Neuronal stem cell (in vitro differentiated cells): ENCODE results near the gene EPHA1.

Experiments used
- DNase-seq: peaks from one replicate; pipeline ENCODE4 v3.0.0-alpha.2; 2013; ENCODE audit warnings: low spot score
- H2AFZ ChIP-seq: one replicate; pipeline ENCODE4 v1.6.1; 2013; ENCODE audit warnings: mild to moderate bottlenecking, low read length, inconsistent platforms
- H2AK5ac ChIP-seq: 2 replicates; pipeline ENCODE4 v1.6.1; 2013; ENCODE audit warnings: low read depth, mild to moderate bottlenecking, inconsistent platforms, low read length, moderate library complexity, mixed read lengths
- H2BK120ac ChIP-seq: 2 replicates; pipeline ENCODE4 v1.6.1; 2013; ENCODE audit warnings: low read depth, mild to moderate bottlenecking, inconsistent platforms, low read length, moderate library complexity, mixed read lengths
- H2BK12ac ChIP-seq: one replicate; pipeline ENCODE4 v1.6.1; 2013; ENCODE audit warnings: low read length, inconsistent platforms
- H2BK15ac ChIP-seq: 2 replicates; pipeline ENCODE4 v1.6.1; 2013; ENCODE audit warnings: mild to moderate bottlenecking, low read length, inconsistent platforms, mixed read lengths
- H2BK5ac ChIP-seq: one replicate; pipeline ENCODE4 v1.6.1; 2013; ENCODE audit warnings: inconsistent platforms, mild to moderate bottlenecking, low read length, moderate library complexity
- H3K14ac ChIP-seq: one replicate; pipeline ENCODE4 v1.6.1; 2013; ENCODE audit warnings: low read length, inconsistent platforms
- H3K18ac ChIP-seq: 2 replicates; pipeline ENCODE4 v1.6.1; 2013; ENCODE audit warnings: low read length, inconsistent platforms
- H3K23ac ChIP-seq: 2 replicates; pipeline ENCODE4 v1.6.1; 2013; ENCODE audit warnings: low read depth, mild to moderate bottlenecking, mixed read lengths, low read length, inconsistent platforms; ENCODE audit not compliant: poor library complexity
- H3K27ac ChIP-seq: replicated peaks from 3 replicates; pipeline ENCODE4 v1.5.1; 2013; ENCODE audit warnings: low read length, inconsistent platforms
- H3K27me3 ChIP-seq, 3 experiments: 2 replicates each; pipeline ENCODE4 v1.6.1; 2013; ENCODE audit warnings: low read length in 3 of 3, mild to moderate bottlenecking in 2 of 3, inconsistent platforms in 1 of 3, low read depth in 1 of 3, mixed read lengths in 1 of 3, moderate library complexity in 1 of 3; ENCODE audit not compliant: control insufficient read depth in 3 of 3, insufficient read depth in 3 of 3
- H3K36me3 ChIP-seq, 2 donors: replicated peaks in 1 of 2; 2 replicates each; pipeline ENCODE4 v1.6.1; 2013; ENCODE audit warnings: low read length in 2 of 2; ENCODE audit not compliant: control insufficient read depth in 2 of 2, insufficient read depth in 2 of 2
- H3K4ac ChIP-seq: 2 replicates; pipeline ENCODE4 v1.6.1; 2013; ENCODE audit warnings: inconsistent platforms, mild to moderate bottlenecking, low read length, moderate library complexity
- H3K4me1 ChIP-seq, 2 donors: 1 replicate in 1 of 2; 2 replicates in 1 of 2; pipeline ENCODE4 v1.6.1; 2013; ENCODE audit warnings: low read length in 2 of 2, low read depth in 1 of 2; ENCODE audit not compliant: control insufficient read depth in 2 of 2, insufficient read depth in 1 of 2
- H3K4me2 ChIP-seq: one replicate; pipeline ENCODE4 v1.6.1; 2013; ENCODE audit warnings: mild to moderate bottlenecking, low read length, inconsistent platforms; ENCODE audit not compliant: insufficient read depth, poor library complexity, severe bottlenecking
- H3K4me3 ChIP-seq, 2 donors: 2 replicates each; pipeline ENCODE4 v1.5.1; 2013; ENCODE audit warnings: low read length in 2 of 2, mild to moderate bottlenecking in 2 of 2, inconsistent platforms in 1 of 2, moderate library complexity in 1 of 2
- H3K79me1 ChIP-seq: one replicate; pipeline ENCODE4 v1.6.1; 2013; ENCODE audit warnings: low read depth, mild to moderate bottlenecking, inconsistent platforms, low read length, moderate library complexity
- H3K9ac ChIP-seq: one replicate; pipeline ENCODE4 v1.6.1; 2013; ENCODE audit warnings: mild to moderate bottlenecking, low read depth, low read length, inconsistent platforms; ENCODE audit not compliant: poor library complexity
- H3K9me3 ChIP-seq, 2 donors: replicated peaks in 1 of 2; 2 replicates each; pipeline versions ENCODE3 to v1.6.1; 2013; ENCODE audit warnings: low read length in 2 of 2, mild to moderate bottlenecking in 2 of 2, inconsistent platforms in 1 of 2, low read depth in 1 of 2, mixed read lengths in 1 of 2, moderate library complexity in 1 of 2; ENCODE audit not compliant: control insufficient read depth in 2 of 2, insufficient read depth in 1 of 2
- H4K8ac ChIP-seq: one replicate; pipeline ENCODE4 v1.6.1; 2013; ENCODE audit warnings: low read depth, mild to moderate bottlenecking, inconsistent platforms, low read length, moderate library complexity
- H4K91ac ChIP-seq: one replicate; pipeline ENCODE4 v1.6.1; 2013; ENCODE audit warnings: low read length, low read depth, mild to moderate bottlenecking, inconsistent platforms; ENCODE audit not compliant: poor library complexity
- WGBS, 2 donors: extraction: QIAGEN DNeasy Blood & Tissue Kit; methylation state at CpG; one replicate each; pipeline ENCODE4 v1.1.7; 2013; ENCODE audit warnings: missing lambda C conversion rate in 2 of 2, mixed read lengths in 1 of 2; ENCODE audit not compliant: insufficient read length in 2 of 2, insufficient replicate concordance in 1 of 2; ENCODE audit errors: extremely low coverage in 2 of 2; 5-methylcytosine and 5-hydroxymethylcytosine counted together

Gene EPHA1

DNA sequence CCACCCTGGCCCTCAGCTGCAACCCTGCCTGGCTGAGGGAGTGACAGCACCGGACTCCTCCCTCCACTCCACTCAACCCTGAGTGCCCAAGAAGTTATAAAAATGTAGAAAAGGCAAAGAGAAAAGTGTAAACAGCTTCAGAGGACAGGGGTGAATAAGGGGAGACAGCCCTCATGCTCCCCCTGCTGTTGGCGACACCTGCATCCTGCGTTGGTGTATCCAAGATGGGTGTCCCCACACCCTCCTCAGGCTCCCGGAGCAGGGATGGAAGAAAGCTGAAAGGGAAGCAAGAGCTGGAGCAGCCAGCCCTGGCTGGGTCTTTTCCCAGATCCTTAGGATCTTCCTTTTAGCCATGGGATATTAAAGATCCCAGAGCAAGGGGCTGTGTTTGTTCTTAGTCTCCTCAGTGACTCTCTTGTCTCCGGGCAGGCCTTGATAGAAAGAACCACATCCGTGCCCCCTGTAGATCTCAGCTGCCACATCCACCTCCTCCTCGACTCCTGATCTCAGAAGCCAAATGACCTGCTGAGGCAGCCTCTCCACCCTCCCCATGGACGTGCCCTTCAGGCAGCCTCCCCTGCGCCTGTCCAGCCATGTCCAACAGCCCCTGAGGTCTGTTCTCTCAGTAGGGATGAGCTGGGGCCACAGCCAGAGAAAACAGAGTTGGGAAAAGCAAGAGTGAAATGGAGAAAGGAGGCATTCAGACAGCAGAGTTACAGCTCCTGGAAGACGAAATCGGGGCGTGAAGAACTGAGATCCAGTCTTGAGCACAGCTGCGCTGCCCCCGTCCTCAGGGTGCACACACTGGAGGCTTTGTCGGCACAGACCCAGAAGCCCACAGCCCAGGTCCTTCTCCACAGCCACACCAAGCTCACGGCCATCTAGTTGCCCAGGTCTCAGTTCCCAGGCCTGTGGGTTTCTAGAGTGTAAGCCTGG, 52.9 kb downstream of the EPHA1 start:
- no peak overlapping the region for H2BK15ac ChIP-seq
- H3K27me3 ChIP-seq = no peaks in the 10 kb centered on the region
- H3K4me1 ChIP-seq = peaks cover 22 to 24% of the 10 kb centered on the region in 2 donors
- no peak overlapping the region for H3K4me3 ChIP-seq
- peaks cover 37 to 42% of the 10 kb centered on the region in 2 donors for H3K36me3 ChIP-seq
- no peak overlapping the region for H2BK12ac ChIP-seq
- no peak overlapping the region for H3K4ac ChIP-seq
- H3K4me2 ChIP-seq = no peak overlapping the region
- no peak overlapping the region for H3K23ac ChIP-seq
- H2BK5ac ChIP-seq = no peak overlapping the region
- H2BK120ac ChIP-seq = no peak overlapping the region
- H3K27ac ChIP-seq = no peak overlapping the region
- no peaks in the 10 kb centered on the region for H3K9me3 ChIP-seq
- WGBS, 2 donors = no CpG with 5 or more reads among the region's 16 CpGs
- peak overlapping the region; percentile 36 for H3K9ac ChIP-seq
- H3K14ac ChIP-seq = no peak overlapping the region
- no peak overlapping the region for H3K18ac ChIP-seq
- H4K91ac ChIP-seq = no peak overlapping the region
- no peak overlapping the region for H4K8ac ChIP-seq
- no peak overlapping the region for H2AK5ac ChIP-seq
- DNase-seq = no peak
- H3K79me1 ChIP-seq = peaks cover 2% of the 10 kb centered on the region
- no peak overlapping the region for H2AFZ ChIP-seq

DNA sequence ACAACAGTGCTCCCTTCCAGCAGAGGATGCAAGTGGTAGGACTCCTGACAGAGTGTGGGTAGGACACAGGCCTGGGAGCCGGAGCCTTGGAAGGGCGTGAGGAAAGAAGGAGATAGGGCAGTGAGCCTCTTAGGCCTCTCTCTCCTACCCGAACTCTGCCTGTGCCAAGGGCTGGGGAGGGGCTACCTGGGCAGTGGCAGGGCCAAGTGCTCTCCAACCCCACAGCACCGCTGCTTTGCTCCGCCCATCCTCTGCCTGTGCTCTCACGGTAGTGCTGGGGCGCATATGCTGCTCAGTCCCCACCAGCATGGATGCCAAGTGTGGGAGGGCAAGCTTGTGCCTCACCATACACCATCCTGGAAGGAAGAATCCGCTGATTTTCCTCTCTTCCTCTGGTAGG, 53.7 kb downstream of the EPHA1 start:
- Histone ChIP-seq H3K9ac (no peak overlapping the region), H3K23ac (no peak overlapping the region), H3K4me1 (peaks cover 19 to 24% of the 10 kb centered on the region in 2 donors), H3K36me3 (peaks cover 37 to 42% of the 10 kb centered on the region in 2 donors), H3K4me3 (no peak overlapping the region), H2BK15ac (no peak overlapping the region), H2BK12ac (no peak overlapping the region), H3K18ac (no peak overlapping the region), H4K8ac (no peak overlapping the region), H3K4ac (no peak overlapping the region), H3K27ac (no peak overlapping the region), H3K27me3 (no peaks in the 10 kb centered on the region), H2AK5ac (peak overlapping the region; percentile 8), H2BK120ac (no peak overlapping the region), H3K79me1 (peaks cover 2% of the 10 kb centered on the region), H3K4me2 (no peak overlapping the region), H2AFZ (no peak overlapping the region), H2BK5ac (no peak overlapping the region), H4K91ac (no peak overlapping the region), H3K14ac (no peak overlapping the region), H3K9me3 (no peaks in the 10 kb centered on the region)
- no peak for DNase-seq
- WGBS, 2 donors = no CpG with 5 or more reads among the region's 8 CpGs

DNA sequence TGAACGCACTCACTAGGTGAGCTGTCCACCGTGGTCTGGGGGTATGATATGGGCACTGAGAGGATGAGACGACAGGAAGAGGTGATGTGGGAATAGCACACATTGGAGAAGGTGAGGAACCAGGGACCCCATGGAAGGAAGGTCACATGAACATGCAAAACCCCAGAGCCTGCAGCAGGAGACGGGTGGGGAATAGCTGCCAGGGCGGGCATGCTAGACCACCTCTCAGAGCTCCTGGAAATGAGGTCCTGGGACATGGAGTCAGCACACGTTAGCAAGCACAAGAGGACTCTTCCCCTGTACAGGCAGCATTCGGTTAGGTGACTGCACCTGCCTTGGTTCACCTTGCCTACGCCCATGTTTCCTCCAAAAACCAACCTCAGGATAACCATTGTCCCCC, 54.3 kb downstream of the EPHA1 start:
- no CpG with 5 or more reads among the region's 8 CpGs for WGBS, 2 donors

DNA sequence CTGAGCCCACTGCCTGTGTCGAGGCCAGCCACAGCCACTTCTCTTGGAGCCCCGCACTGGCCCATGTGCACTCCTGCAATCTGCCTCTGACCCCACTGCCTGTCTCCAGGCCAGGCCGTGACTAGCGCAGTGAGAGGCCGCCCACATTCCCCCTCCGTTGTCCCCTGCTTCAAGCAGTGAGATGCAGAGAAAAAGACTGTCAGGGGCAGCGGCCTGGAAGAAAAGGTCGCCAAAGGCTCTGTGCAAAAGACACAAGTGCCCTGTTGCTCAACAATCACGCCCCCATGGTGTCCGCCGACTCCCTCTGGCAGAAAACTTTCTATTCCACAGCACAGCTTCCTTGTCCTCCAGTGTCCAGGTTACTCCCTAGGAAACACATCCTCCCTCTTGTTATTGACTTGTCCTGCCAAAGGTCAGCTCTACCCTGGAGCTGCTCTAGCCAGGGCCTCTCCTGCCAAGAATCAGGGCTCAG, 56.1 kb downstream of the EPHA1 start:
- Histone ChIP-seq H4K91ac (no peak overlapping the region), H3K79me1 (peaks cover 2% of the 10 kb centered on the region), H2BK15ac (no peak overlapping the region), H3K4ac (no peak overlapping the region), H2BK12ac (no peak overlapping the region), H3K36me3 (peaks cover 24 to 25% of the 10 kb centered on the region in 2 donors), H3K27ac (peak overlapping the region; percentile 79), H3K18ac (peak overlapping the region; percentile 80), H4K8ac (no peak overlapping the region), H2BK5ac (no peak overlapping the region), H3K23ac (no peak overlapping the region), H2AK5ac (no peak overlapping the region), H3K4me1 (peaks cover 19 to 24% of the 10 kb centered on the region in 2 donors), H3K4me2 (no peak overlapping the region), H3K9ac (peak overlapping the region; percentile 65), H3K4me3 (peak overlapping the region in 1 of 2 donors; percentile 13), H3K27me3 (peaks cover 0 to 13% (median 0%) of the 10 kb centered on the region in 3 experiments), H3K14ac (no peak overlapping the region), H2AFZ (peak overlapping the region; percentile 54), H3K9me3 (no peaks in the 10 kb centered on the region), H2BK120ac (no peak overlapping the region)
- peak; percentile 75 for DNase-seq
- WGBS, 2 donors = no CpG with 5 or more reads among the region's 11 CpGs

More for the DNA sequence above, 54.3 kb downstream of the EPHA1 start:
- H2BK120ac ChIP-seq = no peak overlapping the region
- H4K91ac ChIP-seq = no peak overlapping the region
- H3K79me1 ChIP-seq = peaks cover 2% of the 10 kb centered on the region
- H3K4me3 ChIP-seq = no peak overlapping the region
- no peak overlapping the region for H2AFZ ChIP-seq
- H2BK15ac ChIP-seq = no peak overlapping the region
- no peak overlapping the region for H2BK12ac ChIP-seq
- no peak overlapping the region for H3K23ac ChIP-seq
- no peak overlapping the region for H4K8ac ChIP-seq
- H3K27me3 ChIP-seq = peaks cover 0 to 5% (median 0%) of the 10 kb centered on the region in 3 experiments
- no peak overlapping the region for H3K18ac ChIP-seq
- H3K4me2 ChIP-seq = no peak overlapping the region
- no peak overlapping the region for H2BK5ac ChIP-seq
- no peak for DNase-seq
- H3K14ac ChIP-seq = no peak overlapping the region
- peaks cover 19 to 24% of the 10 kb centered on the region in 2 donors for H3K4me1 ChIP-seq
- no peak overlapping the region for H3K9ac ChIP-seq
- peaks cover 33 to 36% of the 10 kb centered on the region in 2 donors for H3K36me3 ChIP-seq
- no peaks in the 10 kb centered on the region for H3K9me3 ChIP-seq
- H3K4ac ChIP-seq = no peak overlapping the region
- H3K27ac ChIP-seq = no peak overlapping the region
- H2AK5ac ChIP-seq = no peak overlapping the region
